GM06990 (cell line): Measurements from ENCODE around the gene SPATA13.

Experiments used
- DNase-seq: peaks from one replicate; pipeline ENCODE4 v3.0.0-alpha.2; 2011; ENCODE audit not compliant: insufficient read length; ENCODE audit errors: extremely low read depth
- H3K27me3 ChIP-seq: replicated peaks from 2 replicates; pipeline ENCODE4 v1.6.0; 2011; ENCODE audit warnings: low read length; ENCODE audit not compliant: control insufficient read depth, insufficient read depth
- H3K36me3 ChIP-seq: 2 replicates; pipeline ENCODE4 v1.5.1; 2011; ENCODE audit warnings: low read length; ENCODE audit not compliant: control insufficient read depth, insufficient read depth
- H3K4me3 ChIP-seq: replicated peaks from 2 replicates; pipeline ENCODE4 v1.5.1; 2011; ENCODE audit warnings: low read depth, mild to moderate bottlenecking, control low read depth, low read length
- TF ChIP-seq, protein P1 (sequence below): IDR thresholded peaks from 2 replicates; pipeline ENCODE4 v1.5.1; 2011; ENCODE audit warnings: low read length, control low read depth, mild to moderate bottlenecking, inconsistent platforms; ENCODE audit not compliant: insufficient read depth, poor library complexity, severe bottlenecking

SPATA13 gene

DNA sequence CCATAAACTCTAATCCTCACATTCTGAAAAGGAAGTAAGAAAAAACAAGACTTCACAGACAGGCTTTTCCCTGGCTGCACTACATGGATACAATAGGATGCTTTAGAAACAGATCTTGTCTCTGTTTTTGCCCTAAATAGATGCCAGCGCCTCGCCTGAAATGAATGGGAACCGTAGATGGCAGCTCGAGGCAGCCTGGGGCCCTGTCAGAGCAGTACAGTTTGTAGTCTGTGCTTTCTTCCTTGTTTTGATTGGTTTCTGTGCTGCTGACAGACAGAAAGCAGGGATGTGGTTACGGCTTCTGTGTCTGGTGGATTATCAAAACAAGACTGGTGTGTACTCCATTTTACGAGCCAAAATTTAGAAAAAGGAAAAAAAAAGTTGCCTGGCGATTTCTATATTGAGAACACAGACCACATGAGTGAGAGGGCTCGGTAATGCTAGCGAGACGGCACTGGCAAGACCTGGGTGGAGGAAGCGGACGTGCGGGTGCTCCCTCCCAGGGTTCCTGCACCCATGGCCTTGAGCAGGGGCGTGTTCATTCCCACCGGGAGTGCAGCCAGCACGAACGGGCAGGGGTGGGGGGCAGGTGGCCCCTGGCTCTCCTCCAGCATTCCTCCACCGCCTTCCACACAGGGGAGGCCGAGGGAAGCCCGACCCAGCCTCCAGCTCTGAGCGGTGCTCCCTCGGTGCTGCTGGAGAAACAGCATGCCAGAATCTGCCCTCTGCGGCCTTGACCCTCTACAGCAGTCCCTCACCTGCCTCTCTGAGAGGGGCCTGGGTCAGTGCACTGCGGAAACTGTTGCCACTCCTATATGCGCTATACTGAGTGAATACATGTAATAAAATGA, 111.3 kb downstream of the SPATA13 start:
- Histone ChIP-seq H3K27me3 (no peaks in the 10 kb centered on the region), H3K36me3 (no peaks in the 10 kb centered on the region), H3K4me3 (peak overlapping the region; percentile 72)
- peak; percentile 53 for DNase-seq
- TF ChIP-seq, protein P1, sequence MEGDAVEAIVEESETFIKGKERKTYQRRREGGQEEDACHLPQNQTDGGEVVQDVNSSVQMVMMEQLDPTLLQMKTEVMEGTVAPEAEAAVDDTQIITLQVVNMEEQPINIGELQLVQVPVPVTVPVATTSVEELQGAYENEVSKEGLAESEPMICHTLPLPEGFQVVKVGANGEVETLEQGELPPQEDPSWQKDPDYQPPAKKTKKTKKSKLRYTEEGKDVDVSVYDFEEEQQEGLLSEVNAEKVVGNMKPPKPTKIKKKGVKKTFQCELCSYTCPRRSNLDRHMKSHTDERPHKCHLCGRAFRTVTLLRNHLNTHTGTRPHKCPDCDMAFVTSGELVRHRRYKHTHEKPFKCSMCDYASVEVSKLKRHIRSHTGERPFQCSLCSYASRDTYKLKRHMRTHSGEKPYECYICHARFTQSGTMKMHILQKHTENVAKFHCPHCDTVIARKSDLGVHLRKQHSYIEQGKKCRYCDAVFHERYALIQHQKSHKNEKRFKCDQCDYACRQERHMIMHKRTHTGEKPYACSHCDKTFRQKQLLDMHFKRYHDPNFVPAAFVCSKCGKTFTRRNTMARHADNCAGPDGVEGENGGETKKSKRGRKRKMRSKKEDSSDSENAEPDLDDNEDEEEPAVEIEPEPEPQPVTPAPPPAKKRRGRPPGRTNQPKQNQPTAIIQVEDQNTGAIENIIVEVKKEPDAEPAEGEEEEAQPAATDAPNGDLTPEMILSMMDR: no peak

DNA sequence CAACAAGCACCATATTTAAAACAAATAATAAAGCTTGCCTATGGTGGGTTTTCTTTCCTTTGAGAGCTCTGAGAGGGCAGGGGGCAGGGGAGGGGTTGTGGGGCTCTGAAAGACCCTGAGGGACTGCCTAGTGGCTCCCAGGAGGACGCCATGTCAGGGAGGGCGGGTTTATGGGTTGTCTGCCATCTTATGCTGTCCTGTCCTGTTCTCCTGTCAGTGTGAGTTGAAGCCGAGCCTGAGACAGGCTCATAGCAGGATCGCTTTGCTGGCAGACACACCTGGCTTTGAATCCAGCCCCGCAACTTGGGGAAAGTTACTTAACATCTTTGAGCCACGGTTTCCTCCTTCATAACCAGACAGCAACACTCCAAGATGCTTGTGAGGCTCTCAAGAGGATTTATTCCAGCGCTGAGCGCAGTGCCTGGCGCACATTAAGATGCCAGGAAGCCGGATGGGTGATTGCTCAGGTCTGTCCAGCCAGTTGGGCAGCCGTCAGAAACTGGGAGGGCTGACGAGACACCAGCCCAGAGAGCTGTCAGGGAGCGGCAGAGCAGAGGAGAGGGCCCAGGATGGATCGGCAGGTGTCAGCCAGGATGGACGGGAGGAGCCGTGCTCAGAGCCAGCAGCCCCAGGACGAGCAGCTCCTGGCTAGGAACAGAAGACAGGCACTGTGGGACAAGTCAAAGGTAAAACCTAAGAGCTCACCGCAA, 112.1 kb downstream of the SPATA13 start:
- no peak for DNase-seq
- TF ChIP-seq, protein P1: no peak
- Histone ChIP-seq H3K36me3 (no peaks in the 10 kb centered on the region), H3K27me3 (no peaks in the 10 kb centered on the region), H3K4me3 (peak overlapping the region; percentile 72)

DNA sequence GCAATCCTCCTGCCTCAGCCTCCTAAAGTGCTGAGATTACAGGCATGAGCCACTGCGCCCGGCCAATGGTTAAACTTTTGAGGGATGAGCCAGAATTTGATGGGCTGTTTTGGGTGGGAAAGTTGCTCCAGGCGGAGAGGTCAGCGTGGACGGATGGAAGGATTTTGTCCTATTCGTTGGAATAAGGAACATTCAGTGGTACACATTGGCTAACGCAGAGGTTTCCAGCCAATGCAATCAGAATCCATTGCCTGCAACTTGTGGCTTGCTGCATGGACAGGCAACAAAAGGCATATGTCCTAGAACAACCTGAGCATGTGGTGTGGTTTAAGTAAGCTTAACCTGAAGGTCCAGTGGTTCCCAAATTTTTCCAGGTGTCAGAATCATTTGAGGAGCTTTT, 113.4 kb downstream of the SPATA13 start:
- no peaks in the 10 kb centered on the region for H3K36me3 ChIP-seq
- no peak for DNase-seq
- TF ChIP-seq, protein P1: no peak
- no peak overlapping the region for H3K4me3 ChIP-seq
- no peaks in the 10 kb centered on the region for H3K27me3 ChIP-seq

DNA sequence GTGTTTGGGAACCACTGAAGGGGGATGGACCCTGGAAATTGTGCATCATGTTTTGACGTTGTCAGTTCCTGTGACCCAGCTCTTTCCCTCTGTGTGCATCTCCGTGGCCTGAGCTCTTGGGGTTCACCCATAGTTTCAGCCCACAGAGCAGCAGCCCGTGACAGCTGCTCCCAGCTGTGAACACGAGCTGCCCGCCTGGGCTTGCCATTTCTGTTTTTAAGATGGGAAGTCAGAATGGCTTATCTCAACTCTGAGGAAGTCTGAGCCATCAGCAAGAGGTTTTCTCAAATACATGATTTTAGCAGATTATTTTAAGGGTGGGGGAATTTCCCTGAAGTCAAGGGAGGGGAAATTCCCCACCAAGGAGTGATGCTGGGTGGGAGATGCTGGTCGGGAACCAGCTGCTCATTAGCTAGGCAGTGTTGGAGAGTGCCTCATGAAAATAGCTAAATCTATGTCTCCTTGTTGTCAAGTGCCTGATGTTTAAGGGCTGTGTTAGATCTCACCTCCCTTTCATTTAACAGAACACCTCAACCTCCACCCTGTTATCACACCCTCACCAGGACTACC, 114.0 kb downstream of the SPATA13 start:
- H3K4me3 ChIP-seq: peak overlapping the region; percentile 22; the same call in 1 of the 2 replicates
- DNase-seq: peak; percentile 80
- no peaks in the 10 kb centered on the region for H3K27me3 ChIP-seq
- 0 out of 2 replicates have a peak, but pooled peaks cover 2% of the 10 kb centered on the region for H3K36me3 ChIP-seq
- TF ChIP-seq, protein P1: no peak

DNA sequence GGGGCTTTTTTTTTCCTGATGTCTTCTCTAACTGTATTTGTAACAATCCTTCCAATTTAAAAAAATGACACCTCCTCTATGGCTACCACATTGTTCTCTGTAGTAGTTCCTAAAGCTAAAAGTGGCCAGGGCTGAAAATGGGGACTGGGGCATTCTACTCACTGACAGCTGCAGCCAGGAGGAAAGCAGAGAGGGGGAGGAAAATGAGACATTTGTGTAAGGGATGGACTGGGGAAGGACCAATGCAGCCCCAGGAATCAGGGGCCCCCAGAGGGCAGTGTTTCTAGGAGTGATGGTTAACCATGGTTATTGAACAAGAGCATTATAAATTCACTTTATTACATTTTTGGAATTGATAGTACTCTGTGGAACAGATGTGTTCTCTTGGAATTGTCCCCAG, 114.5 kb downstream of the SPATA13 start:
- no peak for DNase-seq
- TF ChIP-seq, protein P1: peak; percentile 9
- H3K4me3 ChIP-seq: peak overlapping the region; percentile 22
- H3K27me3 ChIP-seq: no peaks in the 10 kb centered on the region
- 0 out of 2 replicates have a peak, but pooled peaks cover 2% of the 10 kb centered on the region for H3K36me3 ChIP-seq
